GM12874 (cell line): ENCODE results near the gene SLC26A11.

Source experiments
- CTCF ChIP-seq: IDR thresholded peaks from 2 replicates; pipeline ENCODE4 v1.5.1; 2011; ENCODE audit warnings: low read depth, mild to moderate bottlenecking, control low read depth, low read length, moderate library complexity; ENCODE audit not compliant: insufficient read depth

The SLC26A11 gene

GRCh38 chr17:80181431-80181830, 38.8 kb upstream of the SLC26A11 start:
- no peak for TF ChIP-seq CTCF

- TF ChIP-seq CTCF = no peak
Observed at GRCh38 chr17:80182118-80182844, 37.9 kb upstream of the SLC26A11 start.

GRCh38 chr17:80182845-80183223, 37.4 kb upstream of the SLC26A11 start:
- TF ChIP-seq CTCF = no peak

GRCh38 chr17:80183581-80184422, 36.4 kb upstream of the SLC26A11 start:
- TF ChIP-seq CTCF = no peak

GRCh38 chr17:80184423-80184714, 35.9 kb upstream of the SLC26A11 start:
- no peak for TF ChIP-seq CTCF

- TF ChIP-seq CTCF = no peak
Observed at GRCh38 chr17:80185968-80186367, 34.3 kb upstream of the SLC26A11 start.

- TF ChIP-seq CTCF = no peak
Observed at GRCh38 chr17:80187090-80187489, 33.1 kb upstream of the SLC26A11 start.
